GM23338 (cell line): Measurements from ENCODE around the gene PPP1R7. TPM values are rescaled to one million over a fixed set of nuclear protein-coding genes. Genes with fewer than 3 reads are reported as not detected.

Source experiments
- ATAC-seq: fragments of 200-7000 bp; cut with Tn5 transposase; 3 replicates; pipeline ENCODE4 v1.9.1; 2020
- DNase-seq: peaks from one replicate; pipeline ENCODE4 v3.0.0-alpha.2; 2015; ENCODE audit warnings: low spot score
- H2AFZ ChIP-seq: fragments of 200-600 bp; sonication (generic); 2 replicates; pipeline ENCODE4 v1.8.0; 2016; ENCODE audit warnings: antibody characterized with exemption, mild to moderate bottlenecking, moderate library complexity
- H3F3A ChIP-seq: fragments of 200-600 bp; sonication (generic); replicated peaks from 2 replicates; pipeline ENCODE4 v1.8.0; 2017; ENCODE audit warnings: antibody characterized with exemption, mixed run types, low read depth
- H3K27ac ChIP-seq: fragments of 200-600 bp; sonication (generic); 2 replicates; pipeline ENCODE4 v1.6.1; 2016; ENCODE audit warnings: low read depth
- H3K27me3 ChIP-seq: fragments of 200-600 bp; sonication (generic); 2 replicates; pipeline ENCODE4 v1.8.0; 2016; ENCODE audit warnings: mild to moderate bottlenecking, mixed run types, moderate library complexity; ENCODE audit not compliant: insufficient read depth
- H3K36me3 ChIP-seq: fragments of 200-600 bp; sonication (generic); 2 replicates; pipeline ENCODE4 v1.8.0; 2016; ENCODE audit warnings: mild to moderate bottlenecking; ENCODE audit not compliant: insufficient read depth
- H3K4me1 ChIP-seq: fragments of 200-600 bp; sonication (generic); 2 replicates; pipeline ENCODE4 v1.8.0; 2016; ENCODE audit warnings: mild to moderate bottlenecking, moderate library complexity; ENCODE audit not compliant: insufficient read depth
- H3K4me2 ChIP-seq: fragments of 200-600 bp; sonication (generic); 2 replicates; pipeline ENCODE4 v1.7.1; 2017; ENCODE audit warnings: mixed run types
- H3K4me3 ChIP-seq: fragments of 200-600 bp; sonication (generic); 2 replicates; pipeline ENCODE4 v1.6.1; 2016; ENCODE audit warnings: mixed run types
- H3K79me2 ChIP-seq: fragments of 200-600 bp; sonication (generic); replicated peaks from 2 replicates; pipeline ENCODE4 v1.8.0; 2017; ENCODE audit warnings: mild to moderate bottlenecking; ENCODE audit not compliant: insufficient read depth
- H3K9me2 ChIP-seq: fragments of 200-600 bp; sonication (generic); 2 replicates; pipeline ENCODE4 v1.8.0; 2017; ENCODE audit not compliant: insufficient read depth
- H4K20me1 ChIP-seq: fragments of 200-600 bp; sonication (generic); replicated peaks from 2 replicates; pipeline ENCODE4 v1.8.0; 2017; ENCODE audit warnings: mild to moderate bottlenecking; ENCODE audit not compliant: insufficient read depth
- H3K27ac Mint-ChIP-seq: 2 replicates; pipeline ENCODE4 v1.8.0; 2020; ENCODE audit warnings: inconsistent platforms, mild to moderate bottlenecking, moderate library complexity, mixed read lengths
- H3K27me3 Mint-ChIP-seq: 3 replicates; pipeline ENCODE4 v1.8.0; 2022; ENCODE audit warnings: low read depth, mild to moderate bottlenecking, moderate library complexity, mixed read lengths, inconsistent platforms; ENCODE audit not compliant: insufficient read depth, poor library complexity
- H3K36me3 Mint-ChIP-seq: 3 replicates; pipeline ENCODE4 v1.8.0; 2021; ENCODE audit warnings: low read depth, mild to moderate bottlenecking, inconsistent platforms, moderate library complexity, mixed read lengths
- H3K4me1 Mint-ChIP-seq: 3 replicates; pipeline ENCODE4 v1.8.0; 2020; ENCODE audit warnings: mild to moderate bottlenecking, inconsistent platforms, mixed read lengths
- H3K4me3 Mint-ChIP-seq: 3 replicates; pipeline ENCODE4 v1.8.0; 2021; ENCODE audit warnings: moderate library complexity, mild to moderate bottlenecking, inconsistent platforms, mixed read lengths
- H3K9me3 Mint-ChIP-seq: 3 replicates; pipeline ENCODE4 v1.8.0; 2020; ENCODE audit warnings: moderate library complexity, mild to moderate bottlenecking, inconsistent platforms, mixed read lengths
- CREB1 ChIP-seq: fragments of 250-450 bp; sonication (Bioruptor Pico); IDR thresholded peaks from 2 replicates; pipeline ENCODE4 v1.5.0; 2020; ENCODE audit warnings: low read depth, mild to moderate bottlenecking, moderate library complexity
- CTCF ChIP-seq, 2 experiments: fragments of 200-600 bp in 1 of 2; sonication (generic) in 1 of 2; conservative IDR thresholded peaks; 2 replicates each; pipeline versions ENCODE4 v1.5.1 to v1.6.1; 2016 to 2017; ENCODE audit warnings: antibody characterized with exemption in 2 of 2, low read depth in 2 of 2, mild to moderate bottlenecking in 2 of 2, moderate library complexity in 1 of 2
- ETS1 ChIP-seq: IDR thresholded peaks from 2 replicates; pipeline ENCODE4 v1.6.1; 2016; ENCODE audit warnings: antibody characterized with exemption
- EZH2 ChIP-seq: fragments of 200-600 bp; sonication (generic); IDR thresholded peaks from one replicate; pipeline ENCODE4 v1.8.0; 2017; ENCODE audit warnings: antibody characterized with exemption, mild to moderate bottlenecking, low read depth; ENCODE audit not compliant: unreplicated experiment
- EZH2phosphoT487 ChIP-seq: fragments of 200-600 bp; sonication (generic); IDR thresholded peaks from one replicate; pipeline ENCODE4 v1.8.1; 2018; ENCODE audit warnings: antibody characterized with exemption; ENCODE audit not compliant: unreplicated experiment
- JUNB ChIP-seq: IDR thresholded peaks from one replicate; pipeline ENCODE4 v1.6.1; 2016; ENCODE audit warnings: antibody characterized with exemption; ENCODE audit not compliant: unreplicated experiment
- NANOG ChIP-seq: IDR thresholded peaks from 2 replicates; pipeline ENCODE4 v1.6.1; 2016; ENCODE audit warnings: antibody characterized with exemption, borderline replicate concordance
- POLR2AphosphoS5 ChIP-seq: IDR thresholded peaks from 2 replicates; pipeline ENCODE4 v1.6.1; 2016; ENCODE audit warnings: antibody characterized with exemption, low read depth
- REST ChIP-seq: IDR thresholded peaks from one replicate; pipeline ENCODE4 v1.6.1; 2018; ENCODE audit warnings: antibody characterized with exemption; ENCODE audit not compliant: unreplicated experiment
- STAT1 ChIP-seq: IDR thresholded peaks from one replicate; pipeline ENCODE4 v1.6.1; 2016; ENCODE audit warnings: antibody characterized with exemption; ENCODE audit not compliant: unreplicated experiment
- ZNF114 ChIP-seq: fragments of 250-450 bp; sonication (Bioruptor Pico); IDR thresholded peaks from 2 replicates; pipeline ENCODE4 v1.5.0; 2020; ENCODE audit warnings: mild to moderate bottlenecking, moderate library complexity
- ZNF331 ChIP-seq: fragments of 250-450 bp; sonication (Bioruptor Pico); IDR thresholded peaks from 2 replicates; pipeline ENCODE4 v1.5.0; 2020; ENCODE audit warnings: low read depth, mild to moderate bottlenecking, moderate library complexity
- ZNF462 ChIP-seq: fragments of 250-450 bp; sonication (Bioruptor Pico); IDR thresholded peaks from 2 replicates; pipeline ENCODE4 v1.5.0; 2020; ENCODE audit warnings: mild to moderate bottlenecking, moderate library complexity
- polyA plus RNA-seq: library from polyadenylated mRNA; unstranded; fragments of >200 nt; fragmentation: Nextera tagmentation; extraction: Ambion mirVana; gene quantifications from 2 replicates; pipeline ENCODE4 v1.2.1, GENCODE V29; 2016
- total RNA-seq: library from RNA; depleted of rRNA; stranded (reverse); fragments of >200 nt; shearing (Covaris generic); gene quantifications from 2 replicates; pipeline ENCODE4 v1.2.3, GENCODE V29; 2014

PPP1R7 gene
- total and polyA plus RNA-seq, 2 experiments from 2014 or later = 48.2 to 94.3 TPM

GRCh38 chr2:241198381-241199279 is 48.4 kb downstream of the PPP1R7 start:
- no peaks in the 10 kb centered on the region for H3K79me2 ChIP-seq
- H3K4me1 Mint-ChIP-seq = no peaks in the 10 kb centered on the region
- H3K4me3 Mint-ChIP-seq = no peak overlapping the region
- no peaks in the 10 kb centered on the region for H4K20me1 ChIP-seq
- H3K27ac ChIP-seq = no peak overlapping the region
- H3K9me2 ChIP-seq = no peaks in the 10 kb centered on the region
- no peaks in the 10 kb centered on the region for H3K36me3 Mint-ChIP-seq
- H3K4me1 ChIP-seq = no peaks in the 10 kb centered on the region
- H3K27me3 Mint-ChIP-seq = peaks cover 9% of the 10 kb centered on the region
- H2AFZ ChIP-seq = no peak overlapping the region
- H3K4me3 ChIP-seq = no peak overlapping the region
- no peak for TF ChIP-seq CTCF (conservative IDR thresholded peaks at IDR 0.05; ENCODE audit: low read depth in 2 of 2)
- TF ChIP-seq REST = no peak
- TF ChIP-seq POLR2AphosphoS5 = no peak
- TF ChIP-seq STAT1 = no peak
- TF ChIP-seq CREB1 (CRISPR knock-in tag) = no peak
- TF ChIP-seq NANOG = no peak
- TF ChIP-seq ZNF331 (CRISPR knock-in tag) = no peak
- no peak for TF ChIP-seq ZNF114 (CRISPR knock-in tag)
- no peak for TF ChIP-seq ETS1
- TF ChIP-seq JUNB = no peak
- TF ChIP-seq EZH2phosphoT487 = no peak
- TF ChIP-seq ZNF462 (CRISPR knock-in tag) = no peak
- no peak for TF ChIP-seq EZH2
- H3K27ac Mint-ChIP-seq = no peak overlapping the region
- DNase-seq = no peak
- no peaks in the 10 kb centered on the region for H3K36me3 ChIP-seq
- H3F3A ChIP-seq = no peaks in the 10 kb centered on the region
- no peak overlapping the region for H3K4me2 ChIP-seq
- peak; percentile 23 for ATAC-seq
- H3K27me3 ChIP-seq = no peaks in the 10 kb centered on the region
- no peaks in the 10 kb centered on the region; the same call in 2 of the 3 replicates for H3K9me3 Mint-ChIP-seq
